Measurements from ENCODE around the gene ZSCAN30.
"Not testable (repeated sequence)": the region's sequence is repeated elsewhere in the genome, so short reads cannot be mapped to it uniquely, and the experiment has no call there.

Gene ZSCAN30

DNA sequence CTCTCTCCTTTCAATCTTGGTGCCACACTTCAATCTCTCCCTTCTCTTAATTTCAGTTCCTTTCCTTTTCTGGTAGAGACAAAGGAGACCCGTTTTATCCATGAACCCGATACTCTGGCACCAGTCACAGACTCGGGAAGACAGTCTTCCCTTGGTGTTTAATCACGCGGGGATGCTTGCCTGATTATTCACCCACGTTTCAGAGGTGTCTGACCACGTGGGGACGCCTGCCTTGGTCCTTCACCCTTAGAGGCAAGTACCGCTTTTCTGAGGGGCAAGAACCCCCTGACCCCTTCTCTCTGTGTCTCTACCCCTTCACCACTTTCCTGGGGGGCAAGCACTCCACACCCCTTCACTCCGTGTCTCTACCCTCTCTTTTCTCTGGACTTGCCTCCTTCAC is 73.4 kb downstream of the ZSCAN30 start:
- not testable (repeated sequence) for H2BK5ac ChIP-seq (ENCODE audit: low read depth, low read length, poor library complexity, severe bottlenecking)

GRCh38 chr18:35215026-35215425 is 75.0 kb downstream of the ZSCAN30 start:
- Histone ChIP-seq H3K36me3 (ENCODE audit: control insufficient read depth in 1 of 2, insufficient read depth in 2 of 2, low read depth in 1 of 2, low read length in 2 of 2) (no peaks in the 10 kb centered on the region), H3K23ac (ENCODE audit: low read length in 2 of 2) (no peak overlapping the region), H3K14ac (ENCODE audit: low read length in 2 of 2) (no peak overlapping the region), H3K4me3 (ENCODE audit: insufficient read depth in 1 of 2, low read depth in 1 of 2, low read length in 2 of 2) (no peak overlapping the region), H3K18ac (ENCODE audit: low read depth in 1 of 2, low read length in 2 of 2) (no peak overlapping the region), H2BK12ac (ENCODE audit: low read length in 2 of 2) (no peak overlapping the region), H3K9ac (ENCODE audit: low read length) (no peak overlapping the region), H3K4me2 (ENCODE audit: low read length, poor library complexity, severe bottlenecking) (no peak overlapping the region), H4K8ac (ENCODE audit: low read length) (no peak overlapping the region), H2BK120ac (ENCODE audit: low read depth, low read length) (no peak overlapping the region), H3K4me1 (ENCODE audit: control insufficient read depth, insufficient read depth, low read depth, low read length) (no peaks in the 10 kb centered on the region), H4K91ac (ENCODE audit: low read length) (no peak overlapping the region), H2BK5ac (ENCODE audit: low read depth, low read length, poor library complexity, severe bottlenecking) (no peak overlapping the region), H3K79me1 (replicated peaks; ENCODE audit: low read length, poor library complexity, severe bottlenecking) (no peaks in the 10 kb centered on the region), H3K27ac (ENCODE audit: low read length, poor library complexity, severe bottlenecking) (no peak overlapping the region), H3K9me3 (ENCODE audit: control insufficient read depth, low read length) (no peaks in the 10 kb centered on the region), H3K4ac (ENCODE audit: low read depth in 1 of 2, low read length in 2 of 2) (no peak overlapping the region), H2AFZ (ENCODE audit: low read depth, low read length) (no peak overlapping the region), H2BK15ac (ENCODE audit: low read depth, poor library complexity, severe bottlenecking) (no peak overlapping the region), H2AK5ac (ENCODE audit: low read length, severe bottlenecking) (no peak overlapping the region), H3K27me3 (ENCODE audit: control insufficient read depth in 1 of 2, insufficient read depth in 1 of 2, low read length in 2 of 2) (peaks cover 0 to 4% of the 10 kb centered on the region in 2 experiments)
- WGBS: 67% methylated on average over 1 of the region's 1 CpG
- DNase-seq: no peak

More for the DNA sequence above, 73.4 kb downstream of the ZSCAN30 start:
- H3K27ac ChIP-seq (ENCODE audit: low read length, poor library complexity, severe bottlenecking); H3K4me1 ChIP-seq (ENCODE audit: control insufficient read depth, insufficient read depth, low read depth, low read length); H3K79me1 ChIP-seq (replicated peaks; ENCODE audit: low read length, poor library complexity, severe bottlenecking); H3K23ac ChIP-seq (ENCODE audit: low read length in 2 of 2); H2AFZ ChIP-seq (ENCODE audit: low read depth, low read length); H3K4me2 ChIP-seq (ENCODE audit: low read length, poor library complexity, severe bottlenecking); H3K9me3 ChIP-seq (ENCODE audit: control insufficient read depth, low read length); H2BK120ac ChIP-seq (ENCODE audit: low read depth, low read length); H4K8ac ChIP-seq (ENCODE audit: low read length); H3K36me3 ChIP-seq (ENCODE audit: control insufficient read depth in 1 of 2, insufficient read depth in 2 of 2, low read depth in 1 of 2, low read length in 2 of 2); H3K18ac ChIP-seq (ENCODE audit: low read depth in 1 of 2, low read length in 2 of 2); H2AK5ac ChIP-seq (ENCODE audit: low read length, severe bottlenecking); H2BK12ac ChIP-seq (ENCODE audit: low read length in 2 of 2); H2BK15ac ChIP-seq (ENCODE audit: low read depth, poor library complexity, severe bottlenecking); H3K4ac ChIP-seq (ENCODE audit: low read depth in 1 of 2, low read length in 2 of 2); H4K91ac ChIP-seq (ENCODE audit: low read length); H3K4me3 ChIP-seq (ENCODE audit: insufficient read depth in 1 of 2, low read depth in 1 of 2, low read length in 2 of 2); H3K27me3 ChIP-seq (ENCODE audit: control insufficient read depth in 1 of 2, insufficient read depth in 1 of 2, low read length in 2 of 2); H3K9ac ChIP-seq (ENCODE audit: low read length); DNase-seq; H3K14ac ChIP-seq (ENCODE audit: low read length in 2 of 2): not testable (repeated sequence)
- 60% methylated on average over 10 of the region's 10 CpGs for WGBS

DNA sequence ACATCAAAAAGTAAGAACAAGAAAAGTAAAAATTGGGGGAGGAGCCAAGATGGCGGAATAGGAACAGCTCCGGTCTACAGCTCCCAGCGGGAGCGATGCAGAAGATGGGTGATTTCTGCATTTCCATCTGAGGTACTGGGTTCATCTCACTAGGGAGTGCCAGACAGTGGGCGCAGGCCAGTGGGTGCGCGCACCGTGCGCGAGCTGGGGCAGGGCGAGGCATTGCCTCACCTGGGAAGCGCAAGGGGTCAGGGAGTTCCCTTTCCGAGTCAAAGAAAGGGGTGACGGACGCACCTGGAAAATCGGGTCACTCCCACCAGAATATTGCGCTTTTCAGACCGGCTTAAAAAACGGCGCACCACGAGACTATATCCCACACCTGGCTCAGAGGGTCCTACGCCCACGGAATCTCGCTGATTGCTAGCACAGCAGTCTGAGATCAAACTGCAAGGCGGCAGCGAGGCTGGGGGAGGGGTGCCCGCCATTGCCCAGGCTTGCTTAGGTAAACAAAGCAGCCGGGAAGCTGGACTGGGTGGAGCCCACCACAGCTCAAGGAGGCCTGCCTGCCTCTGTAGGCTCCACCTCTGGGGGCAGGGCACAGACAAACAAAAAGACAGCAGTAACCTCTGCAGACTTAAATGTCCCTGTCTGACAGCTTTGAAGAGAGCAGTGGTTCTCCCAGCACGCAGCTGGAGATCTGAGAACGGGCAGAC is 84.1 kb downstream of the ZSCAN30 start:
- not testable (repeated sequence) for DNase-seq; H2AK5ac ChIP-seq (ENCODE audit: low read length, severe bottlenecking); H2AFZ ChIP-seq (ENCODE audit: low read depth, low read length); H3K27ac ChIP-seq (ENCODE audit: low read length, poor library complexity, severe bottlenecking); H3K79me1 ChIP-seq (replicated peaks; ENCODE audit: low read length, poor library complexity, severe bottlenecking); H4K8ac ChIP-seq (ENCODE audit: low read length); H3K9ac ChIP-seq (ENCODE audit: low read length); H4K91ac ChIP-seq (ENCODE audit: low read length); H3K4me1 ChIP-seq (ENCODE audit: control insufficient read depth, insufficient read depth, low read depth, low read length); H3K27me3 ChIP-seq (ENCODE audit: control insufficient read depth in 1 of 2, insufficient read depth in 1 of 2, low read length in 2 of 2); H3K4me2 ChIP-seq (ENCODE audit: low read length, poor library complexity, severe bottlenecking); H3K14ac ChIP-seq (ENCODE audit: low read length in 2 of 2); H3K36me3 ChIP-seq (ENCODE audit: control insufficient read depth in 1 of 2, insufficient read depth in 2 of 2, low read depth in 1 of 2, low read length in 2 of 2); H3K4me3 ChIP-seq (ENCODE audit: insufficient read depth in 1 of 2, low read depth in 1 of 2, low read length in 2 of 2); H3K4ac ChIP-seq (ENCODE audit: low read depth in 1 of 2, low read length in 2 of 2); H2BK120ac ChIP-seq (ENCODE audit: low read depth, low read length); H2BK5ac ChIP-seq (ENCODE audit: low read depth, low read length, poor library complexity, severe bottlenecking); H2BK12ac ChIP-seq (ENCODE audit: low read length in 2 of 2); H3K18ac ChIP-seq (ENCODE audit: low read depth in 1 of 2, low read length in 2 of 2); H3K23ac ChIP-seq (ENCODE audit: low read length in 2 of 2); H2BK15ac ChIP-seq (ENCODE audit: low read depth, poor library complexity, severe bottlenecking)
- WGBS: 97% methylated on average over 12 of the region's 30 CpGs
- peaks cover 15% of the 10 kb centered on the region for H3K9me3 ChIP-seq (ENCODE audit: control insufficient read depth, low read length)

- H3K9ac ChIP-seq (ENCODE audit: low read length): no peak overlapping the region
- no peak overlapping the region for H3K27ac ChIP-seq (ENCODE audit: low read length, poor library complexity, severe bottlenecking)
- H3K18ac ChIP-seq (ENCODE audit: low read depth in 1 of 2, low read length in 2 of 2): no peak overlapping the region
- no peaks in the 10 kb centered on the region for H3K4me1 ChIP-seq (ENCODE audit: control insufficient read depth, insufficient read depth, low read depth, low read length)
- no peak overlapping the region for H2BK12ac ChIP-seq (ENCODE audit: low read length in 2 of 2)
- H2BK5ac ChIP-seq (ENCODE audit: low read depth, low read length, poor library complexity, severe bottlenecking): no peak overlapping the region
- no peak for DNase-seq
- WGBS: no CpG with 5 or more reads among the region's 2 CpGs
- no peak overlapping the region for H3K14ac ChIP-seq (ENCODE audit: low read length in 2 of 2)
- H2AK5ac ChIP-seq (ENCODE audit: low read length, severe bottlenecking): no peak overlapping the region
- H3K9me3 ChIP-seq (ENCODE audit: control insufficient read depth, low read length): peaks cover 15% of the 10 kb centered on the region
- no peak overlapping the region for H3K23ac ChIP-seq (ENCODE audit: low read length in 2 of 2)
- H2AFZ ChIP-seq (ENCODE audit: low read depth, low read length): no peak overlapping the region
- H4K91ac ChIP-seq (ENCODE audit: low read length): no peak overlapping the region
- no peak overlapping the region for H3K4ac ChIP-seq (ENCODE audit: low read depth in 1 of 2, low read length in 2 of 2)
- H2BK15ac ChIP-seq (ENCODE audit: low read depth, poor library complexity, severe bottlenecking): no peak overlapping the region
- no peaks in the 10 kb centered on the region for H3K36me3 ChIP-seq (ENCODE audit: control insufficient read depth in 1 of 2, insufficient read depth in 2 of 2, low read depth in 1 of 2, low read length in 2 of 2)
- no peak overlapping the region for H3K4me2 ChIP-seq (ENCODE audit: low read length, poor library complexity, severe bottlenecking)
- no peak overlapping the region for H4K8ac ChIP-seq (ENCODE audit: low read length)
- H3K4me3 ChIP-seq (ENCODE audit: insufficient read depth in 1 of 2, low read depth in 1 of 2, low read length in 2 of 2): no peak overlapping the region
- H2BK120ac ChIP-seq (ENCODE audit: low read depth, low read length): no peak overlapping the region
- no peaks in the 10 kb centered on the region for H3K79me1 ChIP-seq (replicated peaks; ENCODE audit: low read length, poor library complexity, severe bottlenecking)
- H3K27me3 ChIP-seq (ENCODE audit: control insufficient read depth in 1 of 2, insufficient read depth in 1 of 2, low read length in 2 of 2): no peaks in the 10 kb centered on the region
Observed at GRCh38 chr18:35205199-35205712, 84.8 kb downstream of the ZSCAN30 start.
